H54 (cell line): Measurements from ENCODE around the gene RBBP7.

Source experiments
- DNase-seq: peaks from one replicate; pipeline ENCODE4 v3.0.0; 2011; ENCODE audit warnings: low spot score, mixed read lengths; ENCODE audit not compliant: insufficient read length
- FAIRE-seq: peaks from 3 replicates; lab custom pipeline; 2011; peaks lifted over from hg19 to GRCh38; lab: Jason Lieb, UNC
- POLR2A ChIP-seq: IDR thresholded peaks from 2 replicates; pipeline ENCODE4 v1.6.1; 2011; ENCODE audit warnings: low read depth, mild to moderate bottlenecking, low read length

RBBP7 gene

DNA sequence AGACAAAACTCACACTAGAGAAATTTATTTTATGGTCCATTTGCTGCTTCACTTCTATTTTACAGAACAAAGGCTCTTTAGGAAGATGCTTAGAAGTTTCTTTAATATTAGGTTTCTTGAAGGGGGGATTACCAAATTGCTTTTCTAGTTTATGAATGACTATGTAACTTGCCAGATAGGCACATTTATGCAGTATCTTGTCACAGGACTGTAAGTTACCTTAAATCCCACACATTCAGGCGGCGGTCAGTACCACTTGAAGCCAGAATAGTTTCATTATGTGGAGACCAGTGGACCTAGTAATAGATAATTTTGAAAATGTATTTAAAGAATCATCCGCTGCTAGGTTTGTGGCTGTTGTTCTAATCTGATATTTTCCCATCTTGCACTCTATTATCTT is 18.3 kb downstream of the RBBP7 start:
- no peak for FAIRE-seq
- DNase-seq: no peak
- TF ChIP-seq POLR2A: no peak

DNA sequence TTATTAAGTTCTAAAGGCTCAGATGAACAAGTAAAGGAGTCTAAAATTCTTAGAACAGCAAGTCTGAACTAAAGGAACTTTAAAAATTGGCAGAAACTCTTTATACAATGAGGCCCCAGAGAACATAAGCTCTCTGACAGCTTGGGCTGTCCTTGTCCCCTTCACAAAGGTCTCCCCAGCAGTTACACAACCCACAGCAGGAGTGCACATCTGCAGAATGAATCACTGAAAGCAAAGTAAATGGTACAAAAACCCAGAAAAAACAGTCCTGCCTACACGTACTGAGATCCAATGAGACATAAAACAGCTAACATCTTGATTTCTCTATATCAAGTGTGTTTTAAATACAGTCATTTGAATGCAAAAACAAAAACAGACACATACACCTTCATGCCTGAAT is 18.7 kb downstream of the RBBP7 start:
- no peak for TF ChIP-seq POLR2A
- DNase-seq (no peak), FAIRE-seq (no peak)

DNA sequence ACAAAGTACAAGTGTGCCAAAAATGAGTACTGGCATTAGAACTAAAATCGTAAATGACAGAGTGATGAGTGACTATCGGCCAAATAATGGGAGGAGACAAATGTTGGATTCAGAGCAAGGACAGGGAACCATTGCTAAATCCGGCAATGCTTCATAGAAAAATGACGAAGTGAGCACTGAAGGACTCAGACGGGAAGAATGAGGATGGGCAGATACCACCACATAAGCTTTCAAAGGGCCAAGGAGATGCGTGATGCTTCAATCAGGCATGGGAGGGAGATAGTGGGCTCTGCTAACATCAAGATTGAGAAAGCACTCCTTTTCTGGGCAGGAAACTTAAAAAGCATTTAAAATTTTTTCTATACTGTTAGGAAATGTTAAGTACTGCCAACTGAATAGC is 21.6 kb downstream of the RBBP7 start:
- no peak for DNase-seq
- no peak for FAIRE-seq
- TF ChIP-seq POLR2A: no peak

DNA sequence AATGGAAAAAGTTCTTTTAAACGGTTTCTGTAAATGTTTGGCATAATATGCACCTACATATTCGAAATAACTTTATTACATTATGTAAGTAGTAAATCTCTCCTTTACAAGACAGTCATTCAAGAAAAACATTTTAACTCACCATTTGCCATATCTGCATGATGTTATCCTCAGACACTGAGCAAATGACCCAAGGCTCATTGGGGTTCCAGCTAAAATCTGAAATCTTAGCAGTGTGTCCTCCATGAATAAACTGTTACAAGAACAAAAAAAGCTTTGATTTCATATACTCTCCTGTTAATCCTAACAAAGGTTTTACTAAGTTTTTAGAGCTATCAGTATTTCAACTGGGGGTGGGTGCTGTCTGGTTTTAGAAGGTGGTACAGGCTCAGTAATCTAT is 24.5 kb downstream of the RBBP7 start:
- DNase-seq (no peak), FAIRE-seq (no peak)
- TF ChIP-seq POLR2A: no peak

DNA sequence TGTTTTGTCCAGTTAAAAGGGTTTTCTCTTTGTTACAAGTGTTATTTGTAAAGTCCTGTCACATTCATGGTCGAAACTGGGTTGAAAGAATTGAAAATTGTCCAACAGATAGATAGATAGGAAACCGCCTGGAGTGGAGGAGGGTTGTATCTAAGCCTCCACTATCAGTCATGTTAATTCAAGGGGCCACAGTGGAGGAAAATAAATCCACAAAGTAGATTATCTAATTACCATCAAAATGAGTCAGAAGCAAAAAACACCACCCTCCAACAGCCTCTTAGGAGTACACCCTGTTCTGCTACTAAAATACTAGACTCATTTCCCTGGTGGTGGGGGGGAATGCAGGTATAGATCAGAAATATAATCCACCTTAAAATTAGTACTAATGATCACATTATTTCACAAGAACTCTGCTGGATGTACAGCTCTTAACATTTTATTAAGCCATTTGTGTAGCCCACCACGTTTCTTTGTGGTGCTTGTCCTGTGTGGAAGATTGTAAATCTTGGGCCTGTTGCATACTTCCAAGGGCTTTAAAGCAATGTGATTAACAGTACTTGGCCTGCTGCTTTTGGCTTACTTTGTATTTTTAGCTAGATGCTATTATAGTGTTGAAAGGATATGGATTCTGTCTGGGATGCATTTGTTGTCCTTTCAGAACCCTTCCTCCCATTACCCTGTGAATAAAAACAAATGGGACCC is 26.8 kb downstream of the RBBP7 start:
- FAIRE-seq: no peak
- no peak for DNase-seq
- no peak for TF ChIP-seq POLR2A

DNA sequence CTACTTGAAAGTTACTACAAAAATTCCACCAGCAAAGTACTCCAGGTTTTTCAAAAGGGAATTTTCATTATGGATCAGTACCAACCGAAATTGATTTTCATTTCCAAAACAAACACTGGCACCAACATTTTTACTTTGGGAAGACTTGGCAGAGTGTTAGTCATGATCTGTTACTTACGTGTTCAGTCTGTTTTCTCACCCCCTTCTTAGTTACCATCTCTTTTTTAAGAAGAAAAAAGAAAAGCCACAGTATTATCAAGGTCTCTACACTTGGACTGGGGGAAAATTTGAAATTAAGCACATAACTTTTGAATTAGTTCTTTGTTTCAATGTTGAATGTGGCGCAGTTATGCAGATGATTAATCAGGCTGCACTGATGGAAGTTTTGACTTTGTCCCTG is 27.5 kb downstream of the RBBP7 start:
- no peak for FAIRE-seq
- DNase-seq: no peak
- no peak for TF ChIP-seq POLR2A

DNA sequence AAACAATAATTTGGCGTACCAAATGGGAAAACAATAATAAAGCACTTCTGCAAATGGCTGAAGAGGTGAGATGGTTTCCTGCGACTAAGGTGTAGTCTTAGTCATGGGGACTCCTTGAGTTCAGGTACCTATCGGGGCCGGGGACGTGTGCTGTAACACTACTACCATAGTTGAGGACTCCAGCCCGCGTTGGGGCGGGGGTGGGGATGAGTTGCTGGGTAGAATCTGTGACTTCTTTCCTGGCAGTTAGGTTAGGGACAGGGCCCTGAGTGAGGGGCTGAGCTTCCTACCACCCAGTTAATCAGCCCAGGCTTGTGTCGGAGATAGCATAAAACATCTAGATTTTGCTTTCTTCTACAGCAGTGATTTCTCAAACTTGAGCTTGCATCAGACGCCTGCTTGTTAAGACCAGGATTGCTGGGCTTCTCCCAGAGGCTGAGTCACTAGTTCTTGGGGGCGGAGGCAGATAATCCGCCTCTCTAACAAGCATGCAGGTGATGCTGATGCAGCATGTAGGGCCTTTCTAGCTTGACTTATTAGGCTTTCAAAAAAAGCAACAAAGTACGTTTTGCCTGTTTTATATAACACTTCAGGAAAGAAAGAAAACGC is 30.2 kb downstream of the RBBP7 start:
- no peak for DNase-seq

DNA sequence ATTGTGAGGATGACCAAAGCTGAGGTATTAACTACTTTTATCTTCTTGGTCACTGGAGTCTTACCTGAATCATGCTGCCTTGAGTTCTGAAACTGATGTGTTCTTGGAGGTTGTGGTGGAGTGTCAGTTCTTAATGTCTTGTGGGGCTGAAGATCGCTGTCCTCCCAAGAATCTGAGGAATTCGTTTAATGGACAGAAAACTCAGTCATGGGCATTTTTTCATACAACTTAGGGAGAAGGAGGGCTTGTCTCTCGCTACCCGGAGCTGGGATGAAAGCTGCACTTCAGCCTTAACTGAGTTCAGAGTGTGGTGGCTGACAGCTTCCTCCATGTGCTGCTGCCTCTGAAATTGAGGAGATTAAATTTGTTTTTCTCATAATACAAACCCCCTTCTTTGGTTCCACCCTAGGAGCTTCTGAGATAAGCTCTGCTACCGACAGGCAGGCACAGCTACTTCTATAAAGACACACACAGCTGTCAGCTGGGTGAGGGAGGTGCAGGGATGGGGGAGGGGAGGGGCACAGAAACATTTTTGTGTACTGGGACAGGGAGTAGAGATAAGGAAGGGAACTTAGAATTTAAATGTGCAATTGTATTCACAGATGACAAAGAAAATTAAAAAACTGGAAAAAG is 30.8 kb downstream of the RBBP7 start:
- DNase-seq: no peak
- no peak for FAIRE-seq
- no peak for TF ChIP-seq POLR2A

More for the DNA sequence above, 30.2 kb downstream of the RBBP7 start:
- FAIRE-seq: no peak
- no peak for TF ChIP-seq POLR2A

DNA sequence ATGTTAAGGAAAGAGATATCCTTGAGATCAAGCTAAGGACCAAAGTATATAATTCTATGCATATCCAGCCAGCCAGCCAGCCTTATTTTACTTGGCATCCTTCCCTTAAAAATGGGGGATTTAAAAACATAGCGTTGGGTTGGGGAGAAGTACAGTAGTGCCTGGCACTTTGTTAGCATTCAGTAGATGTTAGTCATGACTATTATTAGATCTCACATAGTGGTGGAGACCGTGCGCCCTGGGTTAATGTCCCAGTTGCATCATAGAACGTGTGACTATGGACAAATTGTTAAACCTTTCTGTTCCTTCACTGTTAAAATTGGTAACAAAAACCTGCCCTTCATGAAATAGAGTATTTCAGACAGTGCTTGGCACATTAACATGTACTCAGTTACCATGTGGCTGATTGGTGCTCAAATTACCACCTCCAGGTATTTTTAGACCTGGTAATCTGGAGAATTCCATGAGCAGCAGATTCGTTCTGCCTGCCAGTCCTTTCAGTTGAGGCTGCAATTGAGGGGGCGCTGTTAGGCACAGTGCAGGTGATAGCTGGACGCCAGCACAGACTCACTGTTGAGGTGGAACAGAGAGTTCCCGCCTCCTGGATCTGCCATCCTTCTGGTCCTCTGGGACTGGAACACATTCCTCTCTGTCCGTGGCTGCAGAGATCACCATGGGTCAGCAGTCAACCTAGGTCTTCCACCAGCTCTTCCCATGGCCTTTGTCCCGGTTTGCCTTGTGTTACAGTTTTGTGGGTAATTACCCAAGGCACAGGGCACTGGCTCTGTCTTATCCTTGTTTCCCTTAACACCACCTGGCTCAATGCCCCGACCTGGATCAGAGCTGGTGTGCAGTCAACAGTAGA is 31.7 kb downstream of the RBBP7 start:
- FAIRE-seq: no peak
- TF ChIP-seq POLR2A: no peak
- no peak for DNase-seq

DNA sequence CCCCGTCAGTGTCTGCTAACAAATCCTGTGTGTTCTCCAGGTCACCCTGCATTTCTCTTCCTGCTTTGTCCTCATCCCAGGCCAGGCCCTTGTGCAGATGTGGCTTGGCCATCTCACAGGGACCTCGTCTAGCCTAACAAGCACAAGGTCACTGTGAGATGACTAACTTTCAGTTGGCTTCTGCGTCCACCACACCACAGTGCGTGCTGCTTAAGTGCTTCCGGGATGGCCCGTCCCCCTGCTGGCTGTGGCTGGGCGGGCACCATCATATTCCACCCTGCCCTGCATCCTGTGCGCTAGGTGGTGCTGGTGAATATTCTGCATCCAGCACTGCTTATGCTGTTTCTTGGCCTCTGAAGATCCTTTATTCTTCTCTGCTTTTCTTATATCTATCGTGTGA is 33.8 kb downstream of the RBBP7 start:
- no peak for TF ChIP-seq POLR2A
- DNase-seq (no peak), FAIRE-seq (no peak)

DNA sequence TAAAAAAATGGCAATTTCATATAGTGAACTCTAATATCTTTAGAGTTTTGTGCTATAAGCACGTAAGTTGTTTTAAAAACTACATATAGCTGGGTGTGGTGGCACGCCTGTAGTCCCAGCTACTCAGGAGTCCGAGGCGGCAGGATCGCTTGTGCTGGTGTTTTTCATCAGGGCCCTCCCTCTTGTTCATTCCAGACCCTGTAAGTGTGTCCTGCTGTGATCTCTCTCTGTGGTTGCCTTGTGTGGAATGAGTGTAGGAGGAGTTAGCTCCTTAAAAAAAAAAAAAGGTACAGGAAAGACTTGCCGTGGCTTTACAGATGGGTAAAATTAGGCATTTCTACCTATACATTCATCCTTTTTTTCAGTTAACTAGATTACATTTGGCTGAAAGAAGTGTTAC is 35.4 kb downstream of the RBBP7 start:
- no peak for FAIRE-seq
- TF ChIP-seq POLR2A: no peak
- DNase-seq: no peak

DNA sequence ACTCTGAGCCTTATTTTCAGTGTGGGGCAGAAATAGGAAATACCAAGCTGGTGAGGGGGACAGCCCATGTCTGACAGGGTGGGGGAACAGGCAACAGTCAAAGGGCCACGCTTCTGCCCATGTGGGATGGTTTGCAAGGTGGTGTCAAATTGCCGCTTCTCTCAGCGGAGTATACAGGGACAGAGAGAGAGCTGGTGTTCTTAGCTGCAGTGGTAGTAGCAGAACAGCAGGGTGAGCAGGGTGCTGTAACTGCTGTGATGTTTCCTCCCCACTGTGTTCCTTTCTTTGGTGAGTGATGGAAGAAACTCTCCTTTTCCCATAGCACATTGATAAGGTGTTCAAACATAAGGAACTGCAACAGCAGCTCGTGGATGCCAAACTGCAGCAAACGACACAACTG is 37.9 kb downstream of the RBBP7 start:
- no peak for FAIRE-seq
- no peak for TF ChIP-seq POLR2A
- no peak for DNase-seq

DNA sequence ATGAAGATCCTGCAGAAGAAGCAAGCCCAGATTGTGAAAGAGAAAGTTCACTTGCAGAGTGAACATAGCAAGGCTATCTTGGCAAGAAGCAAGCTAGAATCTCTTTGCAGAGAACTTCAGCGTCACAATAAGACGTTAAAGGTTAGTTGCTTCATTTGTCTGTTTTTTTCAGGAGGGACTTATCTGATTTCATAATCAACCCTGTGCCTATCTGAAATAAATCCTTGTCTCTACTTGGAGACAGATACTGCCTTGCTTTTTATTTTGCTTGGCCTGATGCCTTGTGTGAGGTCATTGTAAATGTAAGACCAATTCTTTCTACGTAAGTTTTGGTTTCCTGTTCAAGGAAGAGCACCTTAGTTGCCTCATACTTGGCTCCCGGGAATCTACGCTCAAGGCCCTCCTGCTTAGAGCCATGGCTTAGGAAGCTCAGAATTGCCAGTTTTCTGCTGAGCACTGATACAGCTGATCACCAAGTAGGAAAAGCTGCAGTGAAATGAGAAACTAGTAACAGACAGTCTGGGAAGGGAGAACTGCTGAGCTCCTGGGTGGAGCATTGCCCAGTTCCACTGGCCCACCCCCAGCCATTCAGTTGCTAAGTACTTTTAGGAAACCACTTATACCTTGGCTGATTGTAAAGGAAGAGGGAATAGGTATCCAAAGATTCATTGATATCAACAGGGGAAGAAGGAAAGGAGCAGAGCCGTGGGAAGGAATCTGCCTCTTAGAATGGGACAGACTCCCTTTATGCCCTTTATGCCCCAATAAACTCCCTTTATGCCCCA is 41.8 kb downstream of the RBBP7 start:
- DNase-seq (no peak), FAIRE-seq (no peak)
- no peak for TF ChIP-seq POLR2A
